K562 (cell line): ENCODE data around the gene AGAP6. TPM values are rescaled to one million over a fixed set of nuclear protein-coding genes. Genes with fewer than 3 reads are reported as not detected.
"Not testable (repeated sequence)": the region's sequence is repeated elsewhere in the genome, so short reads cannot be mapped to it uniquely, and the experiment has no call there.

ENCODE experiments used
- ATAC-seq: fragments of 200-7000 bp; cut with Tn5 transposase; 3 replicates; pipeline ENCODE4 v1.9.1; 2020; ENCODE audit warnings: moderate library complexity
- BruUV-seq: library from RNA; stranded (reverse); fragments of 400-500 nt; replicated peaks from 2 replicates; lab custom pipeline; 2021; lab: Mats Ljungman, UMichigan
- CTCF ChIA-PET: fragments of 300-600 bp; formaldehyde crosslinking; extraction: SDS; loops from one replicate; lab custom pipeline; 2021; ENCODE audit warnings: low intra/inter-chr PET ratio; lab: Yijun Ruan, JAX
- POLR2A ChIA-PET: fragments of 300-600, 350-650 bp; sonication (Branson Sonifier 250); formaldehyde crosslinking; extraction: SDS; loops from one replicate; lab custom pipeline; 2021; ENCODE audit warnings: antibody characterized with exemption, inconsistent platforms; lab: Yijun Ruan, JAX
- DNase-seq, 4 experiments: peaks; one replicate each; pipeline versions ENCODE4 v3.0.0 to v3.0.0-alpha.2; 2011 to 2018; ENCODE audit warnings: low spot score in 3 of 4, mixed read lengths in 3 of 4; ENCODE audit errors: extremely low read depth in 1 of 4
- FAIRE-seq: peaks from 2 replicates; lab custom pipeline; 2011; peaks lifted over from hg19 to GRCh38; lab: Jason Lieb, UNC
- H2AFZ ChIP-seq: 2 replicates; pipeline ENCODE4 v1.6.0; 2011; ENCODE audit warnings: low read depth, low read length, control low read depth, inconsistent platforms
- H3K27ac ChIP-seq: fragments of 200-600 bp; 3 replicates; pipeline ENCODE4 v1.8.0; 2011; ENCODE audit warnings: low read depth, mild to moderate bottlenecking, control low read depth, inconsistent platforms, low read length, moderate library complexity, mixed read lengths; ENCODE audit errors: extremely low read depth
- H3K27me3 ChIP-seq, 2 experiments: fragments of 300-600 bp in 1 of 2; 2 replicates in 1 of 2; 3 replicates in 1 of 2; pipeline versions ENCODE4 v1.6.0 to v1.8.0; 2011; ENCODE audit warnings: inconsistent platforms in 2 of 2, low read length in 2 of 2, mild to moderate bottlenecking in 1 of 2, mixed read lengths in 1 of 2, moderate library complexity in 1 of 2; ENCODE audit not compliant: control insufficient read depth in 2 of 2, insufficient read depth in 2 of 2
- H3K36me3 ChIP-seq: fragments of 300-600 bp; 3 replicates; pipeline ENCODE4 v1.8.0; 2011; ENCODE audit warnings: mild to moderate bottlenecking, low read length, inconsistent platforms; ENCODE audit not compliant: control insufficient read depth, insufficient read depth
- H3K4me1 ChIP-seq, 2 experiments: fragments of 200-600 bp in 1 of 2; replicated peaks in 1 of 2; 2 replicates in 1 of 2; 3 replicates in 1 of 2; pipeline versions ENCODE4 v1.5.1 to v1.8.0; 2011; ENCODE audit warnings: inconsistent platforms in 2 of 2, low read length in 2 of 2, mild to moderate bottlenecking in 1 of 2, mixed read lengths in 1 of 2, moderate library complexity in 1 of 2; ENCODE audit not compliant: control insufficient read depth in 2 of 2, insufficient read depth in 2 of 2
- H3K4me2 ChIP-seq: 2 replicates; pipeline ENCODE4 v1.6.1; 2011; ENCODE audit warnings: low read length, control low read depth, inconsistent platforms, mixed read lengths; ENCODE audit not compliant: insufficient read depth
- H3K4me3 ChIP-seq: fragments of 200-600 bp; sonication (generic), shearing (Covaris generic); 2 replicates; pipeline ENCODE4 v1.5.1; 2016; ENCODE audit warnings: control low read depth, inconsistent platforms
- H3K79me2 ChIP-seq: fragments of 200-600 bp; 3 replicates; pipeline ENCODE4 v1.8.0; 2011; ENCODE audit warnings: low read length, inconsistent platforms; ENCODE audit not compliant: control insufficient read depth, insufficient read depth
- H3K9ac ChIP-seq, 2 experiments: 2 replicates each; pipeline versions ENCODE4 v1.6.0 to v1.6.1; 2011; ENCODE audit warnings: low read depth in 2 of 2, low read length in 2 of 2, control low read depth in 1 of 2, inconsistent platforms in 1 of 2, mild to moderate bottlenecking in 1 of 2, mixed read lengths in 1 of 2; ENCODE audit not compliant: insufficient read depth in 1 of 2
- H3K9me1 ChIP-seq: one replicate; pipeline ENCODE4 v1.6.0; 2011; ENCODE audit warnings: inconsistent platforms, mild to moderate bottlenecking, low read length, moderate library complexity; ENCODE audit not compliant: control insufficient read depth, insufficient read depth
- H3K9me3 ChIP-seq: replicated peaks from 2 replicates; pipeline ENCODE4 v1.5.1; 2011; ENCODE audit warnings: low read depth, low read length, inconsistent platforms; ENCODE audit not compliant: control insufficient read depth, insufficient read depth
- H4K20me1 ChIP-seq: replicated peaks from 2 replicates; pipeline ENCODE4 v1.6.1; 2011; ENCODE audit warnings: low read length, inconsistent platforms, mixed read lengths; ENCODE audit not compliant: control insufficient read depth, insufficient read depth
- DNMT1 ChIP-seq: fragments of 450-650 bp; IDR thresholded peaks from 2 replicates; pipeline ENCODE4 v1.6.1; 2016; ENCODE audit warnings: antibody characterized with exemption, mild to moderate bottlenecking
- KLF1 ChIP-seq: fragments of 450-650 bp; IDR thresholded peaks from 2 replicates; pipeline ENCODE4 v1.6.1; 2016; ENCODE audit warnings: missing genetic modification characterization, missing compliant biosample characterization
- MECOM ChIP-seq: fragments of 250-450 bp; sonication (Bioruptor Pico); IDR thresholded peaks from 2 replicates; pipeline ENCODE4 v1.8.0; 2022; ENCODE audit warnings: inconsistent platforms
- SLC30A9 ChIP-seq: fragments of 250-450 bp; sonication (Bioruptor Pico); IDR thresholded peaks from 2 replicates; pipeline ENCODE4 v1.8.0; 2022; ENCODE audit warnings: mild to moderate bottlenecking, moderate library complexity
- TGIF2 ChIP-seq: sonication (generic); formaldehyde crosslinking; IDR thresholded peaks from 2 replicates; pipeline ENCODE4 v1.8.1; 2022; ENCODE audit warnings: mild to moderate bottlenecking, missing genetic modification reagents, moderate library complexity
- ZNF140 ChIP-seq: fragments of 250-450 bp; sonication (Bioruptor Pico); IDR thresholded peaks from 2 replicates; pipeline ENCODE4 v1.8.0; 2021; ENCODE audit warnings: moderate library complexity, mild to moderate bottlenecking, inconsistent platforms
- ZNF165 ChIP-seq: fragments of 250-450 bp; sonication (Bioruptor Pico); IDR thresholded peaks from 2 replicates; pipeline ENCODE4 v1.4.0; 2020; ENCODE audit warnings: borderline replicate concordance
- ZNF740 ChIP-seq, 3 experiments: fragments of 200-800 bp in 1 of 3; sonication (Bioruptor generic) in 1 of 3; sonication (generic) in 1 of 3; formaldehyde crosslinking in 1 of 3; IDR thresholded peaks; 2 replicates each; pipeline versions ENCODE4 v1.6.1 to v1.8.0; 2016 to 2022; ENCODE audit warnings: mild to moderate bottlenecking in 2 of 3, missing compliant biosample characterization in 2 of 3, missing genetic modification characterization in 2 of 3, missing genetic modification reagents in 1 of 3
- WGBS: fragments of 100-300 bp; shearing (Covaris generic); methylation state at CpG from one replicate; pipeline ENCODE4 v1.1.6; 2016; ENCODE audit warnings: low coverage, mixed read lengths; ENCODE audit not compliant: insufficient coverage; ENCODE audit errors: missing lambda C conversion rate; 5-methylcytosine and 5-hydroxymethylcytosine counted together
- in situ Hi-C: fragments of 300-500 bp; cut with MboI; formaldehyde crosslinking; loops from 4 replicates; pipeline ENCODE4 v1.15.0; 2018; ENCODE audit warnings: inconsistent platforms, mixed read lengths
- intact Hi-C: fragments of 100-400 bp; cut with micrococcal nuclease; formaldehyde crosslinking; loops from 2 replicates; pipeline ENCODE4 v1.14.2; 2022
- polyA plus RNA-seq, 8 experiments: library from polyadenylated mRNA; depleted of rRNA in 4 of 8; stranded (reverse) in 5 of 8; unstranded in 3 of 8; fragments of >200 nt; fragmentation: Nextera tagmentation in 2 of 8; fragmentation: Illumina TruSeq in 1 of 8; extraction: Ambion mirVana in 2 of 8; extraction: Trizol in 1 of 8; gene quantifications; 2 replicates each; pipeline versions ENCODE4 v1.2.1 to v1.2.3, GENCODE V29; 2011 to 2014; ENCODE audit warnings: inconsistent platforms in 1 of 8, missing spikeins in 1 of 8
- total RNA-seq, 7 experiments: library from RNA; depleted of rRNA in 6 of 7; stranded (reverse); fragments of >200 nt in 6 of 7; fragmentation: Illumina TruSeq in 2 of 7; extraction: Trizol in 2 of 7; gene quantifications; 2 replicates each; pipeline versions ENCODE4 v1.2.1 to v1.2.3, GENCODE V29; 2011 to 2021; ENCODE audit warnings: low replicate concordance in 1 of 7

The AGAP6 gene
- total and polyA plus RNA-seq, 9 of the 15 experiments (the other 6 are each of a cell fraction or from before 2014, with no cell fraction given), result 1.0 to 46.8 (median 18.3) TPM

DNA sequence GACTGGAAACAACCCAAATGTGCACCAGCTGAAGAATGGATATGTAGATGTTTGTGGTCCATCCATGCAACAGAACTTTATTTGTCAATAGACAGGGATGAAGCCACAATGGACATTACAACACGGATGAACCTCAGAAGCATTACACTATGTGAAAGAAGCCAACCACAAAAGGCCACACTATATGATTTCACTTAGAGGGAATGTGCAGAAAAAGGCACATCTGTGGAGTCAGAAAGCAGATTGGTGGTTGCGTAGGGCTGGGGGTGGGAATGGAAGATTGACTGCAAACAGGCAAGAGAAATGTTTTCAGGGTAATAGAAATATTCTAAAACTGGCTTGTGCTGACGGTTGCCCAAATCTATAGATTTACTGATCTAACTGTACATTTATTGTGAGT lies 45.3 kb downstream of the AGAP6 start (continued):
- TF ChIP-seq ZNF140 (CRISPR knock-in tag), result no peak
- no peak for TF ChIP-seq SLC30A9 (CRISPR knock-in tag)
- TF ChIP-seq DNMT1, result no peak
- TF ChIP-seq TGIF2 (CRISPR knock-in tag), result no peak
- TF ChIP-seq ZNF165, result no peak
- no peak for TF ChIP-seq ZNF740 (CRISPR knock-in tag; IDR thresholded peaks at IDR 0.05)
- TF ChIP-seq ZNF740 (tag; IDR thresholded peaks at IDR 0.05), result no peak
- TF ChIP-seq MECOM (CRISPR knock-in tag), result no peak
- no peak for TF ChIP-seq KLF1

GRCh38 chr10:50035337-50035736 lies 47.1 kb downstream of the AGAP6 start:
- H3K79me2 ChIP-seq, ATAC-seq, H3K4me3 ChIP-seq, CTCF ChIA-PET, H3K4me2 ChIP-seq, BruUV-seq, H3K9ac ChIP-seq, H2AFZ ChIP-seq, H3K36me3 ChIP-seq, FAIRE-seq, DNase-seq, H3K9me3 ChIP-seq, H4K20me1 ChIP-seq, H3K9me1 ChIP-seq, intact Hi-C loops, H3K27ac ChIP-seq, POLR2A ChIA-PET, in situ Hi-C loops, H3K4me1 ChIP-seq, H3K27me3 ChIP-seq: not testable (repeated sequence)
- 1% methylated on average over 3 of the region's 4 CpGs for WGBS
